GM21737 (cell line): ENCODE results near the gene UBL7.

Experiments
- ATAC-seq: cut with Tn5 transposase; IDR thresholded peaks from one replicate; pipeline ENCODE4 v1.9.1; 2021; ENCODE audit warnings: mild to moderate bottlenecking, moderate library complexity; ENCODE audit not compliant: unreplicated experiment

UBL7 gene

GRCh38 chr15:74425630-74426029 lies 35.3 kb downstream of the UBL7 start:
- no peak for ATAC-seq

- ATAC-seq = no peak
These were observed 35.9 kb downstream of the UBL7 start for GRCh38 chr15:74424901-74425528.

GRCh38 chr15:74423431-74424257 lies 37.3 kb downstream of the UBL7 start:
- no peak for ATAC-seq

GRCh38 chr15:74422652-74423430 lies 38.1 kb downstream of the UBL7 start:
- ATAC-seq = no peak

GRCh38 chr15:74422265-74422651 lies 38.7 kb downstream of the UBL7 start:
- ATAC-seq = no peak

- ATAC-seq = no peak
These were observed 39.4 kb downstream of the UBL7 start for GRCh38 chr15:74421302-74422245.

- ATAC-seq = no peak
These were observed 40.6 kb downstream of the UBL7 start for GRCh38 chr15:74420193-74420905.

GRCh38 chr15:74419432-74419831 lies 41.5 kb downstream of the UBL7 start:
- ATAC-seq = no peak

- no peak for ATAC-seq
These were observed 42.2 kb downstream of the UBL7 start for GRCh38 chr15:74418575-74419338.

- no peak for ATAC-seq
These were observed 43.3 kb downstream of the UBL7 start for GRCh38 chr15:74417670-74418069.

GRCh38 chr15:74417225-74417624 lies 43.7 kb downstream of the UBL7 start:
- ATAC-seq = no peak

GRCh38 chr15:74415966-74416916 lies 44.7 kb downstream of the UBL7 start:
- no peak for ATAC-seq

GRCh38 chr15:74414603-74415338 lies 46.2 kb downstream of the UBL7 start:
- no peak for ATAC-seq

GRCh38 chr15:74414081-74414580 lies 46.8 kb downstream of the UBL7 start:
- no peak for ATAC-seq

GRCh38 chr15:74413350-74414080 lies 47.4 kb downstream of the UBL7 start:
- ATAC-seq = no peak

- ATAC-seq = no peak
These were observed 48.8 kb downstream of the UBL7 start for GRCh38 chr15:74412159-74412558.

GRCh38 chr15:74411686-74412085 lies 49.3 kb downstream of the UBL7 start:
- ATAC-seq = no peak
